ENCODE results near the gene NTRK1.

NTRK1 gene

DNA sequence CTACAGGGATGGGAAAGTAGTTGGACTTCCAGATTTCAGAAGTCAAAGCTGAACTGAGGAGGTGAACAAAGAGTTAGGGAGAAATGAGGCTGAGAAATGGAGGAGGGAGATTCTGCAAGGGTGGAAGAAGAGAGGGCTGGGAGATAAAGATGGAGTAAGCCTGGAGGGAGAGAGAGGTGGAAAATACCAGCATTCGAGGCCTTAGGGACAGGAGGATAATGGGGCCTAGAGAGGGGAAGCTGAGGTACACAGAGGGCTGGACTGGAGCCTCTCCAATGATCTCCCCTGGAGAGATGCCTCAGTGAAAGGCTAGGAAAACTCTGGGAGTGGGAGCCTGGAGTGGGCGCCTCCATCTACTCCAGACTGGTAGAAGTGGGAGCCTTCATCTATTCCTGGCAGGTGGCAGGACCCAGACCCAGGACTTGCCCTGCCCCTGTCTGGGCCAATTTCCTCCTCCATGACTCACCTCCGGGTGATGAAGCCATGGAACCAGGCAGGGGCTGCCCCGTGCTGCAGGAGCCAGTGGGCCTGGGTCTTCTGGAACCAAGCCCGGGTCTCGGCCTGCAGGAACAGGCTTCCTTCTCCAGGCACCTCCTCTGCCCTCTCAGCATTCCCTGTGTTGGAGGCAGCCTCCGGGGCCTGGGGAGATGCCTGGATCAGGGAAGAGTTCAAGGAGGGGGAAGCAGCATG, 45.9 kb upstream of the NTRK1 start:
- DNase-seq (ENCODE audit: extremely low spot score) = no peak
- CTCF ChIA-PET = interaction anchor here (0.7 to 1.1 kb wide), 2 partner anchors 10 to 22 kb away, joined by 3 to 5 read pairs; no protein-coding TSS in a partner anchor
- POLR2A ChIA-PET = interaction anchor here (0.6 to 2.7 kb wide), 8 partner anchors 8 to 108 kb away, joined by 3 to 9 read pairs (median 4); partner anchors contain the start of genes ISG20L2 and METTL25B
- TF ChIP-seq TARDBP (IDR thresholded peaks at IDR 0.05) = no peak
- TF ChIP-seq SP1 (IDR thresholded peaks at IDR 0.05) = no peak
- no peak for TF ChIP-seq FOXM1 (IDR thresholded peaks at IDR 0.05; ENCODE audit: borderline replicate concordance)
- no peak for TF ChIP-seq FOXK2 (IDR thresholded peaks at IDR 0.05)
- no peak for TF ChIP-seq LEF1 (IDR thresholded peaks at IDR 0.05; ENCODE audit: borderline replicate concordance)
- no peak for TF ChIP-seq BHLHE40 (IDR thresholded peaks at IDR 0.05; ENCODE audit: borderline replicate concordance)
- no peak for TF ChIP-seq NFRKB (IDR thresholded peaks at IDR 0.05)
- no peak for TF ChIP-seq HDGF (IDR thresholded peaks at IDR 0.05; ENCODE audit: borderline replicate concordance)
- no peak for TF ChIP-seq ZNF384 (IDR thresholded peaks at IDR 0.05)
- TF ChIP-seq FOXA1 (IDR thresholded peaks at IDR 0.05) = no peak

GRCh38 chr1:156815307-156815826, 45.3 kb upstream of the NTRK1 start:
- CTCF ChIA-PET = no interaction called here
- no peak for DNase-seq (ENCODE audit: extremely low spot score)
- TF ChIP-seq ELF4 (IDR thresholded peaks at IDR 0.05) = no peak
- no peak for TF ChIP-seq FOXA1 (IDR thresholded peaks at IDR 0.05)
- no peak for TF ChIP-seq LEF1 (IDR thresholded peaks at IDR 0.05; ENCODE audit: borderline replicate concordance)
- TF ChIP-seq ZNF384 (IDR thresholded peaks at IDR 0.05) = no peak
- no peak for TF ChIP-seq ARNT (IDR thresholded peaks at IDR 0.05)
- TF ChIP-seq SUZ12 (IDR thresholded peaks at IDR 0.05) = no peak
- TF ChIP-seq HDGF (IDR thresholded peaks at IDR 0.05; ENCODE audit: borderline replicate concordance) = no peak
- TF ChIP-seq NFRKB (IDR thresholded peaks at IDR 0.05) = no peak
- TF ChIP-seq BHLHE40 (IDR thresholded peaks at IDR 0.05; ENCODE audit: borderline replicate concordance) = no peak
- TF ChIP-seq L3MBTL2 (conservative IDR thresholded peaks at IDR 0.05) = no peak
- TF ChIP-seq FOXM1 (IDR thresholded peaks at IDR 0.05; ENCODE audit: borderline replicate concordance) = no peak
- no peak for TF ChIP-seq CTBP1 (IDR thresholded peaks at IDR 0.05; ENCODE audit: borderline replicate concordance)
- no peak for TF ChIP-seq FOXK2 (IDR thresholded peaks at IDR 0.05)
- TF ChIP-seq, protein P1, sequence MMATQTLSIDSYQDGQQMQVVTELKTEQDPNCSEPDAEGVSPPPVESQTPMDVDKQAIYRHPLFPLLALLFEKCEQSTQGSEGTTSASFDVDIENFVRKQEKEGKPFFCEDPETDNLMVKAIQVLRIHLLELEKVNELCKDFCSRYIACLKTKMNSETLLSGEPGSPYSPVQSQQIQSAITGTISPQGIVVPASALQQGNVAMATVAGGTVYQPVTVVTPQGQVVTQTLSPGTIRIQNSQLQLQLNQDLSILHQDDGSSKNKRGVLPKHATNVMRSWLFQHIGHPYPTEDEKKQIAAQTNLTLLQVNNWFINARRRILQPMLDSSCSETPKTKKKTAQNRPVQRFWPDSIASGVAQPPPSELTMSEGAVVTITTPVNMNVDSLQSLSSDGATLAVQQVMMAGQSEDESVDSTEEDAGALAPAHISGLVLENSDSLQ (IDR thresholded peaks at IDR 0.05) = no peak
- TF ChIP-seq SP1 (IDR thresholded peaks at IDR 0.05) = no peak
- no peak for TF ChIP-seq TARDBP (IDR thresholded peaks at IDR 0.05)
- POLR2A ChIA-PET = interaction anchor here (2.7 kb wide), 1 partner anchor 87 kb away, joined by 7 read pairs; the partner anchor contains the start of genes ISG20L2 and METTL25B

DNA sequence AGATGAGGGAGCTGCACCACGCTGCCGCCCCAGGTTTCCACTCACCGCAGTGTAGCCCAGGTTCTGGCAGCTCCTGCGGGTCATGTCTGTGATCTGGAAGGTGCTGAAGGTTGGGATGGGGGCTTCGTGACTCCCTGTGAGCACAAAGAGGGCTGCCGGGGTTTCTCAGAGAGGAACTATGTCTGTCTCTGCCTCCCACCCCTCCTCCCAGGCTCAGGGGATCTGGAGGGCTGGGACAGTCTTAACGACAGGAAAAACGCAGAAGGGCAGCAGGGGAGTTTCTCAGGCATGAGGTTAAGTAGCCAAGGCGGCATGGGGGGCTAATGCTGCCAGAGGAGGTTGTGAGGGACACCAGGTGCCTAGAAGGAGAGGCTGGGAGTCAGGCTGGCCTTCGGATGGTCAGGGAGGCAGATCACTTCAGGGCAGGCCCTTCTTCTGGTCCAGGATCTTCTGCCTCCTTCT, 44.7 kb upstream of the NTRK1 start:
- CTCF ChIA-PET = no interaction called here
- POLR2A ChIA-PET = interaction anchor here (2.7 kb wide), 1 partner anchor 88 kb away, joined by 7 read pairs; the partner anchor contains the start of genes ISG20L2 and METTL25B
- no peak for DNase-seq (ENCODE audit: extremely low spot score)
- TF ChIP-seq SUZ12 (IDR thresholded peaks at IDR 0.05) = no peak
- no peak for TF ChIP-seq HDGF (IDR thresholded peaks at IDR 0.05; ENCODE audit: borderline replicate concordance)
- no peak for TF ChIP-seq BHLHE40 (IDR thresholded peaks at IDR 0.05; ENCODE audit: borderline replicate concordance)
- TF ChIP-seq, protein P1 (IDR thresholded peaks at IDR 0.05) = no peak
- TF ChIP-seq FOXK2 (IDR thresholded peaks at IDR 0.05) = no peak
- TF ChIP-seq TARDBP (IDR thresholded peaks at IDR 0.05) = no peak
- TF ChIP-seq NFRKB (IDR thresholded peaks at IDR 0.05) = no peak
- no peak for TF ChIP-seq ELF4 (IDR thresholded peaks at IDR 0.05)
- TF ChIP-seq LEF1 (IDR thresholded peaks at IDR 0.05; ENCODE audit: borderline replicate concordance) = no peak
- no peak for TF ChIP-seq ARNT (IDR thresholded peaks at IDR 0.05)
- TF ChIP-seq FOXM1 (IDR thresholded peaks at IDR 0.05; ENCODE audit: borderline replicate concordance) = no peak
- no peak for TF ChIP-seq ZNF384 (IDR thresholded peaks at IDR 0.05)

DNA sequence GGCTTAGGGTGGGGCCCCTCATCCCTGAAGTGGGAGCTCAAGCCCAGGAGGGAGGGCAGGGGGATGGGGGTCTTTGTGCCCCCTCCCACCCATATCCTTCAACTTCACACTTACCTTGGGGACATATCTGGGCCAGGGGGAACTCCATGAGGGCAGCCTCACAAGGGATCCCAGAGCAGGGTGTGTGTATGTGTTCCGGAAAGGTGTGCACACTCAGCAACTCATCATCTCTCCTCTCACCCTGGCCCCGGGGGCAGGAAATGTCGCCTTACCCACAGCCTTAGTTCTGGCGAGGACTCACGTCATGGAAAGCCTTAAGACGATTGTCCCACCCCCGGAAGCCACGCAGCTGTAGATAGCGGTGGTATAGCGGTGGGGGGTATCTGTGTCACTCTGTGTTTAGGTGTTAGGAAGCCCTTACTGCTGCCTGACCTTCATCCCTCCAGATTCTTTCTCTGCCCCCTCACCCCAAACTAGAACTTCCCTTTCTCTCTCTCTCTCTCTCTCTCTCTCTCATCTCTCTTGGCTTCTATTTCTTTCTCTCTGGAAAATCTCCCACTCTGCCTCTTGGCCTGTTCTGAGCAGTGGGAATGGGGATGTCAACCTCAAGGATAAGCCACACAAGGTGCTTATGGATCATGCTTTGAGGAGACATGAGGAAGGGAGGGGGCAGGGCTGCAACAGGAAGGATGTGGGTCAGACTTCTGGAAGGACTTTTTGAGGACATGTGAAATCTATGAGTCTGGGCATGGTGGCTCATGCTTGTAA, 43.9 kb upstream of the NTRK1 start, which contains the start of gene SH2D2A:
TSS of gene SH2D2A (minus strand) at position 288 of the 768 bp plus-strand sequence. CDS start at position 148, 140 bp downstream.
- CTCF ChIA-PET = no interaction called here
- POLR2A ChIA-PET = interaction anchor here (2.7 kb wide), 1 partner anchor 88 kb away, joined by 7 read pairs; the partner anchor contains the start of genes ISG20L2 and METTL25B
- no peak for TF ChIP-seq FOXA1 (IDR thresholded peaks at IDR 0.05)
- no peak for TF ChIP-seq L3MBTL2 (conservative IDR thresholded peaks at IDR 0.05)
- no peak for TF ChIP-seq BHLHE40 (IDR thresholded peaks at IDR 0.05; ENCODE audit: borderline replicate concordance)
- TF ChIP-seq, protein P1 (IDR thresholded peaks at IDR 0.05) = no peak
- TF ChIP-seq SP1 (IDR thresholded peaks at IDR 0.05) = no peak
- TF ChIP-seq HDGF (IDR thresholded peaks at IDR 0.05; ENCODE audit: borderline replicate concordance) = no peak
- no peak for TF ChIP-seq ZNF384 (IDR thresholded peaks at IDR 0.05)
- TF ChIP-seq NFRKB (IDR thresholded peaks at IDR 0.05) = no peak
- TF ChIP-seq TARDBP (IDR thresholded peaks at IDR 0.05) = no peak
- TF ChIP-seq ELF4 (IDR thresholded peaks at IDR 0.05) = no peak
- no peak for TF ChIP-seq SUZ12 (IDR thresholded peaks at IDR 0.05)
- DNase-seq (ENCODE audit: extremely low spot score) = no peak

- TF ChIP-seq FOXM1 (IDR thresholded peaks at IDR 0.05; ENCODE audit: borderline replicate concordance) (no peak), L3MBTL2 (conservative IDR thresholded peaks at IDR 0.05) (no peak), SUZ12 (IDR thresholded peaks at IDR 0.05) (no peak), ZNF384 (IDR thresholded peaks at IDR 0.05) (no peak), ARNT (IDR thresholded peaks at IDR 0.05) (no peak), FOXK2 (IDR thresholded peaks at IDR 0.05) (no peak), CTBP1 (IDR thresholded peaks at IDR 0.05; ENCODE audit: borderline replicate concordance) (no peak), BHLHE40 (IDR thresholded peaks at IDR 0.05; ENCODE audit: borderline replicate concordance) (no peak), HDGF (IDR thresholded peaks at IDR 0.05; ENCODE audit: borderline replicate concordance) (no peak), NFRKB (IDR thresholded peaks at IDR 0.05) (no peak), SP1 (IDR thresholded peaks at IDR 0.05) (no peak), LEF1 (IDR thresholded peaks at IDR 0.05; ENCODE audit: borderline replicate concordance) (no peak), TARDBP (IDR thresholded peaks at IDR 0.05) (no peak)
- ChIA-PET POLR2A (interaction anchor here (2.7 kb wide), 1 partner anchor 9 kb away, joined by 9 read pairs; no protein-coding TSS in a partner anchor), CTCF (interaction anchor here (0.6 to 1.5 kb wide), 5 partner anchors 15 to 133 kb away, joined by 3 to 5 read pairs (median 3); partner anchors contain the start of gene NTRK1)
- no peak for DNase-seq (ENCODE audit: extremely low spot score)
These were observed 38.9 kb upstream of the NTRK1 start for GRCh38 chr1:156821801-156822200.
